ENCODE data around the gene UTP4.
"Not testable (repeated sequence)": the region's sequence is repeated elsewhere in the genome, so short reads cannot be mapped to it uniquely, and the experiment has no call there.

Gene UTP4

GRCh38 chr16:69123910-69124309, 8.5 kb upstream of the UTP4 start:
- TF ChIP-seq CTCF (conservative IDR thresholded peaks at IDR 0.05), result peak; percentile 76
- no peak for TF ChIP-seq ZFX (IDR thresholded peaks at IDR 0.05)
- H3K27ac ChIP-seq, result no peak overlapping the region

DNA sequence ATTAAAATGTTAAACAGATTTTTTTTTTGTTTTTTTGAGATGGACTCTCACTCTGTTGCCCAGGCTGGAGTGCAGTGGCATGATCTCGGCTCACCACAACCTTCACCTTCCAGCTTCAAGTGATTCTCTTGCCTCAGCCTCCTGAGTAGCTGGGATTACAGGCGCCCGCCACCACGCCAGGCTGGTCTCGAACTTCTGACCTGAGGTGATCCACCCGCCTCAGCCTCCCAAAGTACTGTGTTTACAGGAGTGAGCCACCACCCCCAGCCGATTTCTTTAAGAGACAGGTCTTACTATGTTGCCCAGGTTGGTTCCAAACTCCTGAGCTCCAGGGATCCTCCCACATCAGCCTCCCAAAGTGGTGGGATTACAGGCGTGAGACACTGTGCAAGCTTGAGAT, 8.0 kb upstream of the UTP4 start:
- not testable (repeated sequence) for H3K27ac ChIP-seq
- TF ChIP-seq CTCF (conservative IDR thresholded peaks at IDR 0.05), result 0 out of 2 replicates have a peak, but pooled peaks have one; percentile 26

DNA sequence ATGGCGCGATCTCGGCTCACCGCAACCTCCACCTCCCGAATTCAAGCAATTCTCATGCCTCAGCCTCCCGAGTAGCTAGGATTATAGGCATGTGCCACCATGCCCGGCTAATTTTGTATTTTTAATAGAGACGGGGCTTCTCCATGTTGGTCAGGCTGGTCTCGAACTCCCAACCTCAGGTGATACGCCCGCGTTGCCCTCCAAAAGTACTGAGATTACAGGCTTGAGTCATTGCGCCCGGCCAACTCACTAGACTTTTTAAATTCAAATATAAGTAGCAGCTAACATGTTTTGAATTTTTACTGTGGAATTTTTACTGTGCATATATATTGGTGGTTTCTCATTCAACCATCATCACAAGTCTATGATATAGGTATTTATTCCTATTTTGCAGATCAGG, 7.5 kb upstream of the UTP4 start:
- H3K27ac ChIP-seq, result not testable (repeated sequence)

DNA sequence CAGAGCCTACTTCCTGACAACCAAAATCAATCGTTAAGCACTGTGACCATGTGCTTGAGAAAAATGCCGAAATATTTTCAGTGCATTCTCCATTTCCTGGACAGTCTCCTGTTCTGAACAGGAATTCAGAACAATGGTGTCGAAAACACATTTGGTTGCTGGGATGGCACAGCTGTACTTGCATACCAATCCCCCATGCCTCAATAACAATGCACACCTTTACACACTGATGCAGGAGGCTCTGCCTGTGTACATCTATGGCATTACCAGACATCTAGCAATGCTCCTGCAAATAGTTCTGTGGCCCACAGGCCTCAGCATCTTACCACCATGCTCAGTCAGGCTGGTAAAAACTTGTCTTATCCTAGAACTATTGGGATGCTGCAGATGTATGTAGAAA, 6.2 kb upstream of the UTP4 start:
- no peak for TF ChIP-seq ZFX (IDR thresholded peaks at IDR 0.05)
- no peak for TF ChIP-seq CTCF (conservative IDR thresholded peaks at IDR 0.05)
- no peak overlapping the region for H3K27ac ChIP-seq

GRCh38 chr16:69126801-69127200, 5.6 kb upstream of the UTP4 start:
- H3K27ac ChIP-seq, result not testable (repeated sequence)

GRCh38 chr16:69127966-69128510, 4.4 kb upstream of the UTP4 start:
- no peak for TF ChIP-seq ZFX (IDR thresholded peaks at IDR 0.05)
- no peak for TF ChIP-seq CTCF (conservative IDR thresholded peaks at IDR 0.05)
- H3K27ac ChIP-seq, result no peak overlapping the region

DNA sequence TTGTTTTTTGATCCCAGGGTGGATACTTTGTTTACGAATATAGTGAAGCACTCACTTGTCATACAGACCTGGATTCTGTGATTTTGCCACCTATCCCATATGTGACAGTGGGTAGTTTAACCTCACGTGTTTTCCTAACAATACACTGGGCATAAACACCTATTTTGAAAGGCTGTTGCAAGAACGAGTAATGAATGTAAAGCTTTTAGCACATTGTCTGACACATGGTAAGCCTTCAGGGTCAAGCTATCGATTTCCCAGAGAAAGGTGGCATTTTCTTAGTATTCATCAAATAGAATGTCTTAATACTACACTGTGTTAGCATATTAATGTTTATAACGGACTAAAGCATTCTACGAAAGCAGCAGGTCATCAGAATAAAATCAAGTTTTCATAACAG, 2.0 kb upstream of the UTP4 start:
- no peak for TF ChIP-seq ZFX (IDR thresholded peaks at IDR 0.05)
- TF ChIP-seq CTCF (conservative IDR thresholded peaks at IDR 0.05), result no peak
- no peak overlapping the region for H3K27ac ChIP-seq

DNA sequence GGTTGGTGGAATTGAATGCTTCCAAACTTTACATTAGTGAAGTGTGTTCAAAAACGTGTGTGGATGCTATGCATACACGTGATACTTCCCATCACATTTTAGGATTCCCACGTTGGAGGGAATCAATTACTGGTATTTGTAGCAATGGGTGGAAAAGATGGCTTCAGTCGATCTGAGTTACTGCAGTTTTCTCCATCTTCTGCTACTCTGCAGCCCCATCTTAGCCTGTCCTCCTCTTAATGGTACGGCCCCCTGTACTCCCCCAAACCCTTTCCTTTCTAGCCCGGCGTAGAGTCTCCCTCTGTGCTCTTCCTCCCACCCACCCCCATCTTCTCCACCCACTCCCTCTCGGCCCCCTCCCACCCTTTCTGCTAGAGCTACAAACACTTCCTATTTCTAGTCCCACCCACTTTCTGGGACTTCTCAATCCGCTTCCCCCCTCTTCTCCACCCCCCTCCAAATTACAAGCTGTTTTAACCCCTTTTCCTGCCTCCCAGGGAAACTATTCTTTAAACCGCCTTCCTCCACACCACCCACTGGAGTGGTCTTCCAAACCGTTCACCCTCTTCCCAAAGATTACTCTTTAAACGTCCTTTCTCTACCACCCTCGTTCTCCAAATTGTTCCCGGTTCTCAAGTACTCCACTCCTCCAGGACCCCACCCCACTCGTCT, 1.1 kb upstream of the UTP4 start:
- TF ChIP-seq ZFX (IDR thresholded peaks at IDR 0.05), result no peak
- no peak for TF ChIP-seq CTCF (conservative IDR thresholded peaks at IDR 0.05)
- peak overlapping the region; percentile 96 for H3K27ac ChIP-seq

Data from C4-2B (cell line).